NCI-H2029 (cell line): ENCODE data around the gene SPATS2L.
A peak's percentile ranks its signal among the peaks of the same experiment; 100 is the strongest.

Source experiments
- DNase-seq: peaks from one replicate; lab custom pipeline; 2025; lab: John Stamatoyannopoulos, UW

SPATS2L gene

DNA sequence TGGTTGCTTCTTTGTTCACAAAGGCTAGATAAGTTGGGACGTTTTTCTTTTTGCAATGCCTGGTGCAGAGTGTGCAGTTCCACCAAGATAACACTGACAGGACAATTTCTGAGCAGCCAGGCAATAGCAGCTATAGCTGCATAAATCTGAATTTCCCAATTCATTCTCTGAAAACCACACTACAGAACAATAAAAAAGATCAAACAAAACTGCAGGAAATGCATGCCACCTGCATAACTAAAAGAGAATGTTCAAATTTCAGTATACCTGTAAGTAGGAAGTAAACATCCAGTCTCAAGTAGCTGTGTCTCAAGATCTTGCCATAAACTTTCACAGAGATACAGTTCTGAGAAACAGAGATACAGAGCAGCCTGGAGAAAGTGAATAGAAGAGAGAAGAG, 208.7 kb downstream of the SPATS2L start:
- DNase-seq: no peak

DNA sequence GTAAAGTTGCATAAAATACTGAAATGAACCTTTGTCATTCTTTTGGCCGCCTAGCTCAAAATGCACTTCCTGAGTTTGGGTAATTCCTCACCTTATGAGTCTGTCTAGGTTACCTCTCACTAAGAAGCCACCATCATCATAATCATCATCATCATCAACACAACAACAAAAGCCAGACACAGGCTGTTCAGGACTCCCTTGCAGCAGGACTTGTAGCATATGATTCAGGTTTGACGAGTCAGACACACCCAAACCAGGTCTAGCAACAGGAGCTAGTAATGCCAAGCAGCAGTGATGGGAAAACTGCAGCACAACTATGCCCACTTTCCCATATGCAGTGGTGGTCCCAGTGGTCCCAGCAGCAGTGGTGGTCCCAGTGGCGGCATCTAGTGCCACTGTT, 216.7 kb downstream of the SPATS2L start:
- DNase-seq: no peak

DNA sequence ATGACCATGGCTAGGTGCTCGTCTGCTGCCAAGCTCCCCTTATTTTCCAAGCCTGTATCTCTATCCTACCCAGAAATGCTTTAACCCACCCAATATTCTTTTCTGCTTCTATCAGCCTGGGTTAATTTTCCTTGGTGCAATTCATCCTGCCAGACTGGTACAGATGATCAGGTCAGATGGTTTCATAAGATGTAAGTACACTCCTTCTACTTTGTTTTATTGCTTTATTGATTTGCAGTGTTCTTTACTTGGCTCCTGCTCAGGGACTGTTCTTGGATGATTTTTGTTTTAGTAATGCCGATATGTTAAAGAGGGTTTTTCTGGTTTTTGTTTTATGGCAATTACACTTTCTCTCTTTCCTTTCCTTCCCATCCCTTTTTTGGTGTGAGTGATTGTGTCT, 217.1 kb downstream of the SPATS2L start:
- DNase-seq: no peak

DNA sequence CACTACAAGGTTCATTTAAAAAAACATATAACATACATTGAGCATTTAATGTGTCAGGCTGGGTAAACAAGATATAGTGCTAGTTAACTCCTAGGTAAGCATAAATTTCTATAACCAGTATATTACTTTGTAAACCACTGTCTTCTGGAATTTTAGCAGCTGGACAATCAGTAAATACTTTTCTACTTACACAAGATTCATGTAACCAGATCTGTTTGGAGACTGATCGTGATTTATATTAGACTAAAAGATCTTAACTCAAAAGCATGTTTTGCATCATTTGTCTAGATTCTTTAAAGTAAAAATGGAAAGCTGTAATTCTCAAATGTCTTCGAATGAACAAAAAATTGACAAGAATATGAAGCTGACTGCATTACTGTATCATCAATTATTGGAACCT, 218.6 kb downstream of the SPATS2L start:
- no peak for DNase-seq

DNA sequence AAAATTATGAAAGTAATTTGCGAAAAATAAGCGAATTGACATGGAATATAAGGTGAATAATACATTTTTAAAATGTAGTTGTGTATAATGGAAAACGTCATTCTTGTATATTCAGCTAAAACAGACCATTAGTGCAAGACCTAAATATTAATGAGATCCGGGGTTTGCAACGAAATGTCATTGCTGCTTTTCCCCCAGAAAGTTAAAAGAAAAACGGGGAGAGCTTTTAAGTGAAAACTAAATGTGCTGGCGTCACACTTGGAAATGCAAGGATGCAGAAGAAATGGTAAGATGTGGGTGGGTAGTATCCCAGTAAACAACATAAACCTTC, 219.0 kb downstream of the SPATS2L start:
- no peak for DNase-seq

DNA sequence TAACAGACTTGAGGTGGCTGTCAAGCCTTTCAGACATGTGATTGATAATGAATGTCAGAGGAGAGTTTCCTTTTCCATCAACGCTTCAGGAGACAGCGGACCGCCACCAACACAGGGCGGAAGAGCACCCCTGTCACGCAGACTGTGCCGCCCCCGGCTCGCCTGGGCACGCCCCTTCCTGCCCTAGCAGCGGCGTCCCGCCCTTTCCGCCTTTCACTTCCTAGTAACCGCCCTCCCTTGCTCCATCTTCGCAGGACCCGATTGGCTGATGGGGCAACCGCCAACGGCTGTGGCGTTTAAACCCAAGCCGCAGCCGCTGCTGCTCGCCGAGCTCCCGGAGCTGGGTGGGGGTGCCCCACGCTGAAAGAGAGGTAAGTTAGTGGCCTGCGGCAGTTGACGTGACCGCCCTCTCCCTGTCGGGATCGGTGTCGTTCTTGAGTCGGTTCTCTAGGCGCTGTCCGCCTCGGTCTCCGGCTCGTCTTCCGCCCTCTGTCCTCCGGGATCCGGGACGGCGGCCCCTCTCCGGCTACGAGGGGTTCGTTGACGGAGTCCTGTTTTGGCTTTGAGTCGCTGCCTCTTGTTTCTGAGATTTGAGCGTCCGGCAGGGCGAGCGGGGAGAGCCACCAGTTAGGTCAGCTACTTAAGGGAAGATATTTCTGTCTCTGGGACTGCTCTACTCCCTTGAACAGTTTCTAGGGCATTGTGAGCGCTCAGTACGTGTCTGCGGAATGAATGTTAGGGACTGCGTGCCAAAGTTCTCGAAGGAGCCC, 219.6 kb downstream of the SPATS2L start, which contains the start of gene SGO2:
Gene SGO2 (plus strand): TSS at position 326 of the 770 bp plus-strand sequence. CDS start 6,769 bp downstream, outside the sequence.
- peak; percentile 92 for DNase-seq

DNA sequence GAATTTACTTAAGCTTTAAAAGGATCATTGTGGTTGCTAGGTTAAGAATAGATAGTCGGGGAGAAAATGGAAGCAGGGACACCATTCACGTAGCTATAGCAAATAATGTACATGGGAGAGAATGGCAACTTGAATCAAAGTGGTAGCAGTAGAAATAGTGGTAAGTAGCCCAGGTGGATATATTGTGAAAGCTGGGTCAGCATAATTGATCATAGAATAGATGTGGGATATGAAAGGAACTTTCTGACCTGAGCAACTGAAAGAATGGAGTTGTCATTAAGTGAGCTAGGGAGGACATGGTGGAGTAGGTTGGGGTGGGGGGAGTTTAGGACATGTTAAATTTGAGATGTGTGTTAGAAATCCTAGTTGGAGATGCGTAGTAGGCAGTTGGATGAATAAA, 221.7 kb downstream of the SPATS2L start:
- DNase-seq: no peak
